Prostate gland (tissue), 2 donors: Measurements from ENCODE around the gene FAM3B.

ENCODE experiments used
- POLR2A ChIP-seq: fragments of 450-650 bp; IDR thresholded peaks from one replicate; pipeline ENCODE4 v1.6.1; 2016; ENCODE audit warnings: antibody characterized with exemption, mild to moderate bottlenecking
- POLR2AphosphoS5 ChIP-seq: sonication (generic); formaldehyde crosslinking; IDR thresholded peaks from one replicate; pipeline ENCODE4 v1.6.1; 2017; ENCODE audit warnings: antibody characterized with exemption
- TF ChIP-seq, protein P1 (sequence below), 4 experiments: fragments of 200-600 bp in 2 of 4; fragments of 450-650 bp in 2 of 4; sonication (generic) in 2 of 4; IDR thresholded peaks; 1 replicate in 3 of 4; 2 replicates in 1 of 4; pipeline ENCODE4 v1.5.1; 2016 to 2019; ENCODE audit warnings: antibody characterized with exemption in 4 of 4, mild to moderate bottlenecking in 2 of 4, moderate library complexity in 2 of 4

DNA sequence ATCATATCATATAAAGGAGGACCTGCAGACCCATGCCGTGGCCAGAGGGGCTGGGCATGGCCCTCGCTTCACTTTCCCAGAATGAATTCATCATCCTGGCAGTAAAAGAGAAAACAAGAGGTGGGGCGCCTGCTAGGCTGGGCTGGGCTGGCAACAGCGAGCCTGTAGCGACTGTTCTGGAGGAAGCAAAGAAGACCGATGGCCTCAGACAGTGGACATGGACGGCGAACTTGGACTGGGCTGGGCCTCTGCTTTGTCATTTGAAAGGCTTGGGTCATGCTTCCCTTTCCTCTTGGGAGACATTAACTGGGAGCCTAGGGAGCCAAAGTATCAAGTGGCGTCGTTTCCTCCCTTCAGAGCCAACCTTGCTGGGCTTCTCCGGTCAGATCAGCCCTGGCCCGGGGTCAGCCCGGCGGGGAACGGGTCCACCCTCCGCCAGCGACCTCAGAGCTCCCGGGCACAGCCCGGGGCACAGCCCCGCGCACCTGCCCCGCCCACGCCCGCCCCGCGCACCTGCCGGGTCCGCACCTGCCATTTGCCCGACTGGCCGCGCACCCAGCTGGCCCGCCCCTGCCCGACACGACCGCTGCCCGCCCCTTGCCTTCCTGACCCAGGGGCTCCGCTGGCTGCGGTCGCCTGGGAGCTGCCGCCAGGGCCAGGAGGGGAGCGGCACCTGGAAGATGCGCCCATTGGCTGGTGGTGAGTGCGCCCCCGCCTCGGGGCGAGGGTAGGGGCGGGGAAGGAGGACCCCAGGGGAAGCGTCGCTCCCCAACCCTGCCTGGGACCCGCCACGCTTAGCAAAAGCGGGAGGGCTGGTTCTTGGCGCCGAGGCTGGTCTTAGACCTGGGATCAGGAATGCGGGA, at the start of gene FAM3B:
- TF ChIP-seq, protein P1, sequence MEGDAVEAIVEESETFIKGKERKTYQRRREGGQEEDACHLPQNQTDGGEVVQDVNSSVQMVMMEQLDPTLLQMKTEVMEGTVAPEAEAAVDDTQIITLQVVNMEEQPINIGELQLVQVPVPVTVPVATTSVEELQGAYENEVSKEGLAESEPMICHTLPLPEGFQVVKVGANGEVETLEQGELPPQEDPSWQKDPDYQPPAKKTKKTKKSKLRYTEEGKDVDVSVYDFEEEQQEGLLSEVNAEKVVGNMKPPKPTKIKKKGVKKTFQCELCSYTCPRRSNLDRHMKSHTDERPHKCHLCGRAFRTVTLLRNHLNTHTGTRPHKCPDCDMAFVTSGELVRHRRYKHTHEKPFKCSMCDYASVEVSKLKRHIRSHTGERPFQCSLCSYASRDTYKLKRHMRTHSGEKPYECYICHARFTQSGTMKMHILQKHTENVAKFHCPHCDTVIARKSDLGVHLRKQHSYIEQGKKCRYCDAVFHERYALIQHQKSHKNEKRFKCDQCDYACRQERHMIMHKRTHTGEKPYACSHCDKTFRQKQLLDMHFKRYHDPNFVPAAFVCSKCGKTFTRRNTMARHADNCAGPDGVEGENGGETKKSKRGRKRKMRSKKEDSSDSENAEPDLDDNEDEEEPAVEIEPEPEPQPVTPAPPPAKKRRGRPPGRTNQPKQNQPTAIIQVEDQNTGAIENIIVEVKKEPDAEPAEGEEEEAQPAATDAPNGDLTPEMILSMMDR (IDR thresholded peaks at IDR 0.05) = no peak
- no peak for TF ChIP-seq POLR2AphosphoS5
- no peak for TF ChIP-seq POLR2A
